ENCODE measurements around the gene MAN1C1. TPM values are rescaled to one million over a fixed set of nuclear protein-coding genes. Genes with fewer than 3 reads are reported as not detected.

The MAN1C1 gene
- total and polyA plus RNA-seq, 9 of the 15 experiments (the other 6 are each of a cell fraction or from before 2014, with no cell fraction given) = 0.04 to 0.44 (median 0.10) TPM; not detected in 3

DNA sequence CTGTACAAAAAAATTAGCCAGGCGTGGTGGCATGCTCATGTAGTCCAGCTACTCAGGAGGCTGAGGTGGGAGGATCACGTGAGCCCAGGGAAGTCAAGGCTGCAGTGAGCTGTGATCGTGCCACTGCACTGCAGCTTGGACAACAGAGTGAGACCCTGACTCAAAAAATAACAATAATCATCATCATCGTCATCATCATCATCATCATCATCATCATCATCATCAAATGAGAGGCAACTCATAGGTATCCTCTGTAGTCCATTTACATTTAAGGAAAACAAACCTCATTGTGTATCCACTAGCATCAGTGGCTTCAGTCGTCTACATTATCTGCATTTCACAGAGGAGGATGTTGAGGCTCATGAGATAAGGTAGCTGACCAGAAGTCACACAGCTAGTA, 114.6 kb downstream of the MAN1C1 start (continued):
- TF ChIP-seq, protein P1, sequence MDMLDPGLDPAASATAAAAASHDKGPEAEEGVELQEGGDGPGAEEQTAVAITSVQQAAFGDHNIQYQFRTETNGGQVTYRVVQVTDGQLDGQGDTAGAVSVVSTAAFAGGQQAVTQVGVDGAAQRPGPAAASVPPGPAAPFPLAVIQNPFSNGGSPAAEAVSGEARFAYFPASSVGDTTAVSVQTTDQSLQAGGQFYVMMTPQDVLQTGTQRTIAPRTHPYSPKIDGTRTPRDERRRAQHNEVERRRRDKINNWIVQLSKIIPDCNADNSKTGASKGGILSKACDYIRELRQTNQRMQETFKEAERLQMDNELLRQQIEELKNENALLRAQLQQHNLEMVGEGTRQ (CRISPR knock-in tag; IDR thresholded peaks at IDR 0.05) = peak; percentile 30; the same call in 1 of the 2 replicates
- TF ChIP-seq ATF1 (CRISPR knock-in tag; IDR thresholded peaks at IDR 0.05) (no peak), ATF1 (tag; IDR thresholded peaks at IDR 0.05) (peak; percentile 54), GTF3C2 (IDR thresholded peaks at IDR 0.05; ENCODE audit: borderline replicate concordance, extremely low read depth, insufficient read length) (no peak), PHB2 (IDR thresholded peaks at IDR 0.05; ENCODE audit: low read depth) (no peak), TRIM24 (IDR thresholded peaks at IDR 0.05) (no peak)
- TF ChIP-seq, protein P2, sequence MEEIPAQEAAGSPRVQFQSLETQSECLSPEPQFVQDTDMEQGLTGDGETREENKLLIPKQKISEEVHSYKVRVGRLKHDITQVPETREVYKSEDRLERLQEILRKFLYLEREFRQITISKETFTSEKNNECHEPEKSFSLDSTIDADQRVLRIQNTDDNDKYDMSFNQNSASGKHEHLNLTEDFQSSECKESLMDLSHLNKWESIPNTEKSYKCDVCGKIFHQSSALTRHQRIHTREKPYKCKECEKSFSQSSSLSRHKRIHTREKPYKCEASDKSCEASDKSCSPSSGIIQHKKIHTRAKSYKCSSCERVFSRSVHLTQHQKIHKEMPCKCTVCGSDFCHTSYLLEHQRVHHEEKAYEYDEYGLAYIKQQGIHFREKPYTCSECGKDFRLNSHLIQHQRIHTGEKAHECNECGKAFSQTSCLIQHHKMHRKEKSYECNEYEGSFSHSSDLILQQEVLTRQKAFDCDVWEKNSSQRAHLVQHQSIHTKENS (CRISPR knock-in tag; IDR thresholded peaks at IDR 0.05) = no peak
- TF ChIP-seq, protein P3, sequence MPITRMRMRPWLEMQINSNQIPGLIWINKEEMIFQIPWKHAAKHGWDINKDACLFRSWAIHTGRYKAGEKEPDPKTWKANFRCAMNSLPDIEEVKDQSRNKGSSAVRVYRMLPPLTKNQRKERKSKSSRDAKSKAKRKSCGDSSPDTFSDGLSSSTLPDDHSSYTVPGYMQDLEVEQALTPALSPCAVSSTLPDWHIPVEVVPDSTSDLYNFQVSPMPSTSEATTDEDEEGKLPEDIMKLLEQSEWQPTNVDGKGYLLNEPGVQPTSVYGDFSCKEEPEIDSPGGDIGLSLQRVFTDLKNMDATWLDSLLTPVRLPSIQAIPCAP (CRISPR knock-in tag; IDR thresholded peaks at IDR 0.05; ENCODE audit: borderline replicate concordance) = no peak
